Epidermal melanocyte (primary cell): Measurements from ENCODE around the gene PLK5.
"Not testable (repeated sequence)": the region's sequence is repeated elsewhere in the genome, so short reads cannot be mapped to it uniquely, and the experiment has no call there.

Experiments
- DNase-seq: peaks from one replicate; pipeline ENCODE4 v3.0.0; 2011; ENCODE audit warnings: low spot score; ENCODE audit not compliant: insufficient read length

PLK5 gene

DNA sequence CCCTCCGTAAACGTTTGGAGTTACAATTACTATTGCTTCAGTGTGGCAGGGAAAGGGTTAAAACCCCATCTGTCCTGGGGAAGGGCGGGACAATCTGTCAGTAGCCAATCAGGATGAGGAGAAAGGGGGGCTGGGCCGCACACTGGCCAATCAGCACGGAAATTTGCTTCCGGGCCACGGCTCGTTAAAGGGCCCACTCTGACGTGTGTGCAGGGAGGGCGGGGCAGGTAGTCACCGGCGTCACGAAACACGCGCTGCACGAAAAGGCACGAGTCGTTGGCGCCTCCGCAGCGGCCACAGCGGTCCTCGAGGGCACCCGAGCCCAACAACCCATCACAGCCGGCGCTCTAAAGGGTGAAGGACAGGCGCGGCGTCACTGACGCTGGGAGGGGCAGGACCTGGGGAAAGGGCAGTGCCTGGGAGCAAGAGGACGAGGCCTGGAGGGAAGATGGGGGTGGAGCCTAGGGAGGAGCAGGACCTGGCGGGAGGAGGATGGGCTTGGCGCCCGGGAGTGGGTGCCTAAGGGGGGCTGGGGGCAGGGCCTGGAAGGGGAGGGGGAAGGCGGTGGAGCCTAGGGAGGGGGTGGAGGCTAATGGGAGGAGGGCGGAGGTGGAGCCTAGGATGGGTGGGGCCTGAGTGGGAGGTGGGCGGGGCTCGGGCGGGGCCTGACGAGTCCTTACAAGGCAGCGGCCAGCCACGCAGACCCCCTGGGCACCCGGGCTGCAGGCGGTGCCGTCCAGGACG, 15.9 kb upstream of the PLK5 start:
- peak; percentile 100 for DNase-seq

DNA sequence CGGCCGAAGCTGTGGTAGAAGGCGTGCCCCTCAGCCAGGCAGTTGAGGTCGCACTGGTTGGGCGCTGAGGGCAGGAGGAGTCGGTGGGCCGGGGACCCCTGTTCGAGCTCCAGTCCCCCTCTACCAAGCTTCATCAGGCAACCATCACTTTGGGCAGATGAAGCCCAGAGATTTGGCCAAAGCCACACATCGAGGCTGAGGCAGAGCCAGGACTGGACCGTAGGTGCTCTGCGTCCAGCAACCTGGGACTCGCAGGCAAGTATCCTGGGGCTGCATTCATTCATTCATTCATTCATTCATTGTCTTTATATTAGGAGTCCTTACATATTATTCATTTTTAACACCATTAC, 15.4 kb upstream of the PLK5 start:
- no peak for DNase-seq

DNA sequence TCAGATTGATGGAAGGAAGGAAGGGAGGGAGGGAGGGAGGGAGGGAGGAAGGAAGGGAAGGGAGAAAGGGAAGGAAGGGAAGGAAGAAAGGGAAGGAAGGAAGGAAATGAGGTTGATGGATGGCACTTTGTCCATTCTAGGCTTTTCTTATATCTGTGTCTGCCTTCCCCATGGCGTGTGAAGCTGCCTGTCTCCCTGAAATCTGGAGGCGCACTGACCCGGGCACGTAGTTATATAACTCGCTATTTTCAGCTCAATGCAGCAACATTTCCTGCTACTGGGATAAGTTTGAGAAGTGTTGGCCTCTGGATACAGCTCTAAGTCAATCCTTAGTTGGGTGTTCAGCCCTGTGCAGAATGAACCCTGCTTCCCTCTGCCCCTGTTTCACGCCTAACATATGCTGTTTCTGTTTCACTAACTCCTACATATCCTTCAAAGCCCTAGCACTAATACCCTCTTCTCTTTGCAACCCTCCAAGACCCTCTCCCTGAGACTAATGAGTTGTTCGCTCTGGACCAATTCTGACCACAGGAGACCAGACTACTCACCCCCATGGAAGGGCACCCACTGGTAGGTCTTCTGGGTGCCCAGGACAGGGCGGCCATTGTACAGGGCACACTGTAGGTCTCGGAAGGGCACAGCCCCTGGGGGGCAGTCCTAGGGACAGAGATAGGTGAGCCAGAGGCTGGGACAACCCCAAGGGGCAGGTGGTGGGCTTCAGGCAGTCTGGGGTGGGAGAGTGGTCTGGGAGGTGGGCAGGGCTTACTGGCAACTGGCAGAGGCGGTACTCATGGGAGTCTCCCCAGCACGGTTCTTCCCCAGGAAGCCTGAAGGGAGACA, 14.1 kb upstream of the PLK5 start:
- DNase-seq: no peak

DNA sequence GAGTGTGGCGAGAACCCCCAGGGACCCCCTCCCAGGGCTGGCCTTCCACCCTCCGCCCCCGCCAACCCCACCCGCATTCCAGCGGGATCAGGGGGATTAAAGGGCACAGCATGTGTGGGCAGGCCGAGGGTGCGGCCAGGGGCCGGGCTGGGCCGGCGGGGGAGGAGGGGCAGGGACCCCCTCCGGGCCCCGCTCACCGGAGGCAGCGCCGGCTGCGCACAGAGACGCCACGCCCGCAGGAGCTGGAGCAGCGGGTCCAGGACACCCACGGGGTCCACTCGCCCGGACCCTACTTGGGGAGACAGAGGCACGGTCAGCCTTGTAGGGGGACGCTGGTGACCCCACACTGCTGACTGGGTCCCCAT, 13.5 kb upstream of the PLK5 start:
- no peak for DNase-seq

DNA sequence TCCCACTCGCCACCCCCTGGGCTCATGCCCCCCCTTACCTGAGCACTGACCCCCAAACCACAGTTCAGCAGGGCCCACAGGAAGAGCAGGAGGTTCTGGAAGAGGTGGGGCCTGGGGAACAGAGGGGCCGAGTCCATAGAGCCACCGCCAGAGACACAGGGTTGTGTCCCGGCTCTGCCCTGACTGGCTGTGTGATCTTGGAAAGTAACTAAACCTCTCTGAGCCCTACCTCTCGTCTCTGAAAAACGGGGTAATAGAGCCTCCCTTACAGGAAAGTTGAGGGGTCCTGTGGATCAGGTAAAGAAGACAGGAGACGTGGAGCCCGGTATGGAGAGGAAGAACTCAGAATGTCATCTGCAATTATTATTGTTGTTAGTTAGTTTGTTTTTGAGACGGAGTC, 13.1 kb upstream of the PLK5 start:
- no peak for DNase-seq

DNA sequence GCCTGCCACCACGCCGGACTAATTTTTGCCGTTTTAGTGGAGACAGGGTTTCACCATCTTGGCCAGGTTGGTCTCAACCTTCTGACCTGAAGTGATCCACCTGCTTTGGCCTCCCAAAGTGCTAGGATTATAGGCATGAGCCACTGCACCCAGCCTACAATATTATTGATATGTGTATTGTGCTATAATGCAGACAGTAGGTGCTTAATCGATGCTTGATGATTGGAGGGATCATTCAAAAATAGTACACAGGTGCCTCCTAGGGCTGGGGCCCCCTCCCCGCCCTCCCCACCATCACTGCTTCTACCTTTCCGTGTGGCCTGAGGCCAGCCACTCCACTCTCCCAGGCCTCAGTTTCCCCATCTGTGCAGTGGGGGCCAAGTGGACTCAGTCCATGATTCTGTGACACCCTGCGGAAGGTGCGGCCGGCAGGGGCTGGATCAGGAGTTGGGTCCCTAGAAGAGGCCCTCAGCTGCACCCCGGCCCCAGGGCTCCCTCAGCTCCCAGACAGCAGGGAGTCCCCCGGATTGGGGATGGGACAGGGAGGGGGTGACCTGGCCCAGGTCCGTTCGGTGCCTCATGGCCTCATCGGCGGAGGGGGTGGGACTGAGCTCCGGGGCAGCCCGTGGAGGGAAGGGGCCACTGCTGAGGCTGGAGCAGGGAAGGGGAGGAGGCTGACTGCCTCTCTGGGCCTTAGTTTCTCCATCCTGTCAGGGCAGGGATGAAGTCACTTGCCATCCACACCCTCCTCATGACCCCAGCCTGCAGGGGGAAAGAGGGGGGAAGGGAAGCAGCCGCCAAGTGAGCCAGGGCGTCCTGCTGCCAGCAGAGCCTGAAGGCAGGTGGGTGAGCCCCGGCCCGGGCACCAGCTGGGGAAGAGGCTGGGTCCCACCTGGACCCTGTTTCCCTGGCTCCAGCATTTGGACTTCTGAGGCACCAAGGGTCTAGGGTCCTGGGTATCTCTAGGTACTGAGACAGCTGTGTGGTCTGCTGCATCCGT, 12.3 kb upstream of the PLK5 start:
- no peak for DNase-seq

DNA sequence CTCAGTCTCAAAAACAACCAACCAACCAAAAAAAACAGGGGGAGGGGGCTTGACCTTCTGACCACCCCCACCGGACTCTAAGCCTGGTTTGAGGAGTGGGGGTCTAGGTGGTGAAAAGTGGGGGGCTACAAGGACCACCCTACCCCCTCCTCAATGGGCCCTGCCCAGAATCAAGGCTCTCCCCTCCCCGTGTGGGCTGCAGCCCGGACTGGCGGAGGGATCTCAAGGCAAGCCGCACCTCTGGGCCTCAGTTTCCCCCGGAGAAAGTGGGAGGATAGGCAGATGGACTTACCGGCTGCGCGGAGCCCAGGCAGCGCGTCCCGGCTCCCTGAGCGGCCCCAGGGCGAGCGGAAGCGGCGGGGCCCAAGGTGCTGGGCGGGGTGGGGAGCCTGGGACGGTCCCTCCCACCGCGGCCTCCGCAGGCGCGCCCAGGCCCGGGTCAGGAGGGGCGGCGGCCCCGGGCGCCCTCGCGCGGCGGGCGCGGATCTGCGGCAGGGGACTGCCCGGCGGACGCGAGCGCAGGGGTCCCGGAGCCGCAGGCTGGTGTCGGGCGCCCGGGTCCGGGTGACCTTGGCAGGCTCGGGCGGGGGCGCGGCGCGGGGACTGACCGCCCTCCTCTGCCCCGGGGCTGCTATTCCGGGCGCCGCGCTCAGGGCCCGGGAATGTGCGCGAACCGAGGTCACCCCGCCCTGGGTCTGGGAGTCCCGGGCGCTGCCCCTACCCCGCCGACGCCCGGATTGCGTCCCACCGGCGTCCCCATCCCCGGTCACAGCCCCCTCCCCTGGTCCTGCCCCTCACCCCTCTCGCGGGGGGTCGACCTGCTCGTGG, 11.0 kb upstream of the PLK5 start, which contains the start of gene ADAMTSL5:
ADAMTSL5 (minus strand) TSS at position 349 of the 828 bp plus-strand sequence. CDS start 2,076 bp downstream, outside the sequence.
- DNase-seq: peak; percentile 41

DNA sequence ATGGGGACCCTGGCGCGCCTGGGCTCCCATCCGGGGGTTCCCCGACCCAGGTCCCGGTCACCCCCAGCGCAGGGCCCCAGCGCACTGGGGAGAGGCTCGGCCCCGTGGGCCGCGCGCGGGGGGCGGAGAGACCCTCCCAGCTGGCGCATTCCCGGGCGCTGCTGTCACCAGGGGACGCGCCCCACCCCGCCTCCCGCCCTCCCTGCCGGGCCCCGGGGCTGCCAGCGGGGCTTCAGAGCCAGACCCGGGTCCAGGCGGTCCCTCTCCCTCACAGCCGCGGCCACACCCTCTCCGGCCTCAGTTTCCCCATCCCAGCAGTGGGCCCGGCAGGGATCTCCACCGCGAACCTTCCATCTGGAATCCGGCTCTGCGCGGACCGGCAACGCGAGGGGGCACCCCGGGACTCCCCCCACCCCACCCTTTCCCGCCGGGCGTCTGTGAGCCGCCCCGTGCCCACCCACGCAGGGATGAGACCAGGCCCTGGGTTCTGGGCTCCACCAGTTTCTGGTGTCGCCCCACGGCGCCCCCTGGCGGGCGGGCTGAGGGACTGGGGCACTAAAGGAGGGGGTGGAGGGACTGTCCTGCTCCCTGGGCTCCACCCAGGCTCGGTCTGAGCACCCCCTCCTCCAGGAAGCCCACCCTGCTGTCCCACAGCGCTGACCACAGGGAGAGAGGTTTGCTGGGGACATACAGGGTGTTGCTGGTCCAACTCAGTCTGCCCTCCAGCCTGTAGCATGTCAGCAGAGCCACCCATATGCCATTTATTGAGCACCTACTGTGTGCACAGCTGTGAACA, 10.2 kb upstream of the PLK5 start:
- DNase-seq: no peak

DNA sequence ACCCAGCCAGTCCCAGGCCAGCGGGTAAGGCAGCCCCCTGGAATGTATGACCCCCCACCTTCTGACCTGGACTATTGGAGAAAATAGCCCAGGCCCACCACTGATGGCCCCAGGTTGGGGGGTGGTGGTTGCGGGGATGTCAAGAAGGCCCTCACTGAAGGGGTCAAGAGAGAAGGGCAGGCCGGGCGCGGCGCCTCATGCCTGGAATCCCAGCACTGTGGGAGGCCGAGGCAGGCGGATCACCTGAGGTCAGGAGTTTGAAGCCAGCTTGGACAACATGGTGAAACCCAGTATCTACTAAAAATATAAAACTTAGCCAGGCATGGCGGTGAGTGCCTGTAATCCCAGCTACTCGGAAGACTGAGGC, 9.6 kb upstream of the PLK5 start:
- DNase-seq: no peak

DNA sequence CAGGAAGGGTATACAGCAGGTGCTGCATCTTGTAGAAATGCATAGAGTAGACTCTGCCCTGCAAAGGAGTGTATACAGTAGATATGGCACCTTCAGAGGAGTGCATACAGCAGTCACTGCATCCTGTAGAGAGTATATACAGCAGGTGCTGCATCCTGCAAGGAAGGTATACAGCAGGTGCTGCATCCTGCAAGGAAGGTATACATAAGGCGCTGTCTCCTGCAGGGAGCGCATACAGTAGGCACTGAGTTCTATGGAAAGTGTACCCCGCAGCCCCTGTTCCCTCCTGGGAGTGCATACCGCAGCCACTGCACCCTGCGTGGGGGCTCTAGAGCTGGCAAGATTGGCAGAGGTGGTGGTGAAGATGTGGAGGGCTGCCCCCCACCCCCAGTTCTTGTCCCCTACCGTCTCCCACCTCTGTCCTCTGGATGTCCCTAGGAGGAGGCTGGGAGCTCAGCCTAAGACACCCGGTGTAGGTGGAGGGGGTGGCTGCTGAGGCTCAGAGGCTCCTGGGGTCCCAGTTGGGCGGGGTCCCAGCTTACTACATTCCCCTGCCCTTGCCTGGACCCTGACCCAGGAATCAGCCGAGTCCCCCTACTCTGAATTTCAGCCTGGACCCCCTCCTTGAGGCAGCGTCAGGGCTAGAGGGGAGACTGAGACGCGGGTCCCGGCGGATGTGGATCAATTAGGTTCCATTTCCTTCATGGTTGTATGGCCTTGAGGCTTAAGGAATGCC, 8.7 kb upstream of the PLK5 start:
- no peak for DNase-seq

DNA sequence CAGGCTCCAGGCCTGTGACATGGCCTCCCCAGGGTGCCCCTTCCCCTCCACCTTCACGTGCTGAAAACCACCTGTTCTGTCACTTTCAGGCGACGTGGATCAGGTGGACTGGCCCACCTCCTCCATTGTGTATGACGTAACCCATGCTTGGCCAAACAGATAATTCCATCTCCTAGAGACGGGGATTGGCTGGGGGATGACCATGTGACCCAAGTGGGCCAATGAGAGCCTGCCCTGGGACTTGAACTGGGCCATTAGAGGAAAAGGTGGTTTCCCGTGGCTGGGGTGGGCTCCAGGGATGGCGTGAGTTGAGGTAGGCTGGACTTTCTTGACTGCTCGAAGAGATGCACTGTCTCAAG, 7.5 kb upstream of the PLK5 start:
- no peak for DNase-seq

DNA sequence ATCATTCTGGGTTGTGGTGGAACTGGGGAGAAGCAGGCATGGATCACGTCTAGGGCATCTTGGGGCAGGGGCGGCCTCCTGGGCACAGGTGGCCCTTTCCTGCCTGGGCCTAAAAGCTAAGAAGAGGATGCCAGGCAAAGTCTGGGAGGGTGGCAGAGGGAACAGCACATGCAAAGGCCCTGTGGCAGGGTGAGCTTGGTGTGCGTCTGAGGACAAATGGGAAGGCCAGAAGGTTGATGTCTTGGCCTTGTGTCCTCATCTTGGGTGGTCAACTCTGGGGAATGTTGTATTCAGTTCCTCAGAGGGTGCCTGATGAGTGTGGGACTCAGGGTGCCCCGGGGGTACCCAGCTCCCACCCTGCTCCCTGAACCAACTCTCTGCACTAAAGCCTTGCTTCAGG, 5.4 kb upstream of the PLK5 start:
- no peak for DNase-seq

DNA sequence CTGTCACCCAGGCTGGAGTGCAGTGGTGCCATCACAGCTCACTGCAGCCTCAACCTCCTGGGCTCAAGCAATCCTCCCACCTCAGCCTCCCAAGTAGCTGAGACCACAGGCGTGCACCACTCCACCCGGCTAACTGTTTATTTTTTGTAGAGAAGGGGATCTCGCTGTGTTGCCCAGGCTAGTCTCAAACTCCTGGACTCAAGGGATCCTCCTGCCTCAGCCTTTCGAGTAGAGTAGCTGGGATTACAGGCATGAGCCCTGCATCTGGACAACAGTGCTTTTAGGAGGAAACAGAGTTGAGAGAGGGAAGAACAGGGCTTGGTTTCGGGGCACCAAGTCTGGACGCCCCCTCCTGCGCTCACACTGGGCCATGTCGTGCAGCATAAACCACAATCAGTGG, 4.1 kb upstream of the PLK5 start:
- DNase-seq: not testable (repeated sequence)

DNA sequence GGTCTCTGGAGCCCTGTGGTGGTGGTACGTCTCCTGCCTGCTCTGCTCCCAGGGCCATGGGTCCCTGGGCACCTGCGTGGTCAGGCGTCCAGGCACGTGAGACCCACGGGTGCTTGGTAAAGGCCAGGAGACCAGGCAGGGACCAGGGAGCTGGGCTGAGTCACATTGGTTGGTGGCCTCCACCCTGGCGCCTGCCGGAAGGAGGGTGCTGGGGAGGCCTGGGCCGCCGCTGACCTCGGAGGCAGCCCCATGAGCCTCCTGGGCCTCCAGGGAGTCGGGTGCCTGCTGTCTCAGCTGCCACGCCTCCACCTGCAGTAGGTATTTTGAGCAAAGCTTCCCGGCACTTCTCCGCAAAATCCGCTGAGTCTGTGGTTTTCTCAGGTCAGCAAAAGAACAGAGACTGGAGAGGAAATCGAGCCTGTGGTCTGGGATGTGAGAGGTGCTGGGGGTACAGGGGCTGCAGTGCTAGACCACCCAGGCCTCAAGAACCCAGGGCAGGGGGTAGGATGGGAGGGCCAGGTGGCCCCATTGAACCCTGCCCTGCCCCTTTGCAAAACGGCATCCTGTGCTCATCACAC, 3.6 kb upstream of the PLK5 start:
- no peak for DNase-seq

DNA sequence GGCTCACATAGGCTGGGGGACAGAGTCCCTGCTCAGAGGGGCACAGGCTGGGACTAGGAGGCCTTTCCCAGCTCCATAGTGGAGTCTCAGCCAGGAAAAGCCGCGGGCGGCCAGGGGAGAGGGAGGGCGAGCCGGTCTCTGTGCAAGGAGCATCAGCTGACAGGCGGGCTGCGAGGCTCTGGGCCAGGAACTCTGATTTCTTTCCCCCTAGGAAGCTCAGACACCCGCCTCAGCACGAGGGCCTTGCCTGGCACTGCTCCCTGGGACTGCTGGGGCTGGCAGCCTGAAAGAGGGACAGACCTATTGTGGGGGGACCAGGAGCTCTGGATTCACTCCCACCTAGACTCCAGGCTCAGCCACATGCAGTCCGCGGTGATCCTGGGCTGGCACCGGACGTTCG, 2.2 kb upstream of the PLK5 start:
- peak; percentile 80 for DNase-seq

DNA sequence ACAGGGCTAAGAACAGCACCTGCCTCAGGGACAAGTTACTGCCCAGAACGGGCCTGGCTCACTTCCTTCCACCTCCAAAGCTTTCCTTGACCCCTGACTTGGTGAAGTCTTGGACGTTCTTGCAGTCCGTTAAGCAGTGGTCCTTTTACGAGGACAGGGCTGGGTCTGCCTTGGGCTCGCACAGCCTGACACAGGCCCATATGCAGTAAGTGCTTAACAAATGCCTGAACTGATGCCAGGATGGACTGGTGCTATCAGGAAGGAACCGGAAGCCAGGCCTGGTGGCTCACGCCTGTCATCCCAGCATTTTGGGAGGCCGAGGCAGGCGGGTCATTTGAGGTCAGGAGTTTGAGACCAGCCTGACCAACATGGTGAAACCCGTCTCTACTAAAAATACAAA, 1.8 kb upstream of the PLK5 start:
- DNase-seq: no peak

DNA sequence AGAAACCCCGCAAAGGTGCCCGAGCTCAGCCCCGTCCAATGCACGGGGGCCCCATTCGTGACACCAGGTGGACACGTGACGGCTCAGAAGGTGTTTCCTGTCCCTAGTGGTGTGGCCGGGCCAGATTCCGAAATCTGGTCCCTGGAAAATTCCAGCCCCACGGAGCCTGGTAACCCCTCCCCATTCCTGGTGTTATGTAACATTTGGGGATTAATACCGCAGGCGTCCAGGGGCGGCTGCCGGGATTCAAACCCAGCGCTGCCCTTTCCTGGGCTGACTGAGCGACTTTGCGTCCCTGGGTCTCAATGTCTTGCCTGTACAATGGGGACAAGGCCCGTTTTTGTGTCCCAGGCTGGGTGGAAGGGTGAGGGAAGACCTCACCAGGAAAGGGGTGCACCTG, 1.0 kb upstream of the PLK5 start:
- no peak for DNase-seq

DNA sequence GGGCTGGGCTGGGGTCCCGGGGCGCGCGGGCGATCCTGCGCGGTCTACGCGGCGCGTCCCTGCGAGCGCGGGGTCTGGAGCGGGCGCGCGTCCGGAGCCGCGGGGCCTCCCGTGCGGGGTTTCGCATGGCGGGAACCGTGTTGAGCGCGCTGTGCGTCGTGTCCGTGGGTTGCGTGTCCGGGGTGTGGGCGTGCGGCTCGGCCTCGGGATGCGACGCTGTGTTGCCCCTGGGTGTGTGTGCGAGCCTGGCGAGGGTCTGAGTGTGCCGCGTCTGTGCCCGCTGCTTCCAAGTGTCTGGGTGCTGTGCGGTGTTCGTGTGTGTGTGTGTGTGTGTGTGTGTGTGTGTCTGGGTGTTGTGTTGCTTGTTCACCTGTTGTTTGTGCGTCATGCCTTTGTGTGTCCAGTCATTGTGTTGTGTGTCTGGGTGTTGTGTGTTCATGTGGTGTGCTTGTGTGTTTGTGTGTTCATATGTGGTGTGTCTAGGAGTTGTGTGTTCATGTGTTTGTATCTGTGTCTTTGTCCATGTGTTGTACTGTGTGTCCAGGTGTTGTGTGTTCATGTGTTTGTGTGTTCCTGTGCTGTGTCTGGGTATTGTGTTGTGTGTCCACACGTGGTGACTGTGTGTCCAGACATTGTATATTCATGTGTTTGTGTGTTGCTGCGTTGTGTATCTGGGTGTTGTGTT, 552 bp downstream of the PLK5 start:
- DNase-seq: no peak

DNA sequence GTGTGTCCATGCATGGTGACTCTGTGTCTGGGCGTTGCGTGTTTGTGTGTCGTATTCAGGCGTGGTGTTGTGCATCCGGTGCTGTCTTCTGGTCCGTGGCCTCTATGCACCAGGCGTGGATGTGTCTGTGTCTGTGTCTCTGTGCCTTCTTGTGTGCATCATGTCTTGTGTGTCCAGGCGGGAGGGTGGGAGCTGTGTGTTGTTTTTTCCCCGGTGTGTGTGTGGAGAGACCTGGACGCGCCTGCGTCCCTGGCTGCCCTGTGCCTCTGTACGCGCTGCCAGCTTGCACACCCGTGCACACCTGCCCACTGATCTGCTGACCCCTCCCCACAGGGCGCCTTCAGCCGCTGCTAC, 1.1 kb downstream of the PLK5 start:
- DNase-seq: no peak
